NCI-H774 (cell line): ENCODE measurements around the gene MUC5AC.
"Not testable (repeated sequence)": the region's sequence is repeated elsewhere in the genome, so short reads cannot be mapped to it uniquely, and the experiment has no call there.

Experiments used
- DNase-seq: peaks from one replicate; lab custom pipeline; 2025; lab: John Stamatoyannopoulos, UW

Gene MUC5AC

DNA sequence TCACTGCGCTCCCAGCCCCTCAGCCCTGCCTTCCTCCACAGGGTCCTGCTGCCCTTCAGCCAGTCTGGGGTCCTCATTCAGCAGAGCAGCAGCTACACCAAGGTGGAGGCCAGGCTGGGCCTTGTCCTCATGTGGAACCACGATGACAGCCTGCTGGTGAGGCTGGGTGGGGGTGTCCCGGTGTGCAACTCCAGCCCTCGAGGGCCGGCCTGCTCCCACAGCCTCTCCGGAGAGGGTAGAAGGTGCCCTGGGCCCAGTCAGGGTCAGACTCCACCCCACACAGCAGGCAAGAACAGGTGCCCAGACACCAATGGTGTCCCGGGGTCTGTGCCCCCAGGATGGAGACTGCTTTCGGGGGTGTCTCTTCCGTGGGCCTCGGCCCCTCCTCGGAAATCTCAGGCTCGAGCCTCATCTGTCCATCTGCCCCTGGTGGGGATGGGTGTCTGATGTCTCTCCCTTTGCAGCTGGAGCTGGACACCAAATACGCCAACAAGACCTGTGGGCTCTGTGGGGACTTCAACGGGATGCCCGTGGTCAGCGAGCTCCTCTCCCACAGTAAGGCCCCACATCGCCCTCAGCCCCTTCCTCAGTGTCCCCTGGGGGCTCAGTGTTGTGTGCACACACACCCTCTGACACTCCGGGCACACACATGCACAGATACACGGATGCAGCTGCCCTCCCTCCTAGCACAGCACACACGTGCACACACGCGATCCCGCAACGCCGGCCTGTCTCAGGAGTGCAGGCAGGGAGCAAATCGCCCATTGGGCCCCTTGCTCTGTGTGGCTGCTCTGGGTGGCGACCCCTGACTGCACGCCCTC lies 4.9 kb downstream of the MUC5AC start:
- no peak for DNase-seq

DNA sequence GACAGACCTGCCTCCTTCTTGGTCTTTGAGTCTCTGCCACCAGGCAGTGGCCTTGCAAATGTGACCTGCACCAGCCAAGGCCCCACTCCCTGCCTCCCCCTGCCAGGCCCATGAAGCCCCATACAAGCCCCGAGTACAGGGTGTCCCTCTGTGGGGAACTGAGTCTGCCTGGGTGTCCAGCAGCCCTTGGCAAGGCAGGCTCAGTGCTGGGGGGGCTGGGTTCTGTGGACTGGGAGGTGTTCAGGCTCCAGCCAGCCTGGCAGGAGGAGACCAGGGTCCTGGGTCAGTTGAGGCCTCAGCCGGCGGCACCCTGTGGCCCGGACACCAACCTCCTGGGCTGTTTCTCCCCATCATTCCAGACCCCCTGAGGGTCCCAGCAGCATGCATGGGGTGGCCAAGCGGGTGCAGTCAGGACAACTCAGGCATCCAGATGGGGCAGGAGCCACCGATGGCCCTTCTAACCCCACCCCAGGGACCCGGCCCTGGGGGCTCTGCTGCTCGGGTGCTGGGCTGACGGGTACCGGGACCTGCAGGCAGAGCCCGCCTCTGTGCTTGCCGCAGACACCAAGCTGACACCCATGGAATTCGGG lies 5.7 kb downstream of the MUC5AC start:
- no peak for DNase-seq

DNA sequence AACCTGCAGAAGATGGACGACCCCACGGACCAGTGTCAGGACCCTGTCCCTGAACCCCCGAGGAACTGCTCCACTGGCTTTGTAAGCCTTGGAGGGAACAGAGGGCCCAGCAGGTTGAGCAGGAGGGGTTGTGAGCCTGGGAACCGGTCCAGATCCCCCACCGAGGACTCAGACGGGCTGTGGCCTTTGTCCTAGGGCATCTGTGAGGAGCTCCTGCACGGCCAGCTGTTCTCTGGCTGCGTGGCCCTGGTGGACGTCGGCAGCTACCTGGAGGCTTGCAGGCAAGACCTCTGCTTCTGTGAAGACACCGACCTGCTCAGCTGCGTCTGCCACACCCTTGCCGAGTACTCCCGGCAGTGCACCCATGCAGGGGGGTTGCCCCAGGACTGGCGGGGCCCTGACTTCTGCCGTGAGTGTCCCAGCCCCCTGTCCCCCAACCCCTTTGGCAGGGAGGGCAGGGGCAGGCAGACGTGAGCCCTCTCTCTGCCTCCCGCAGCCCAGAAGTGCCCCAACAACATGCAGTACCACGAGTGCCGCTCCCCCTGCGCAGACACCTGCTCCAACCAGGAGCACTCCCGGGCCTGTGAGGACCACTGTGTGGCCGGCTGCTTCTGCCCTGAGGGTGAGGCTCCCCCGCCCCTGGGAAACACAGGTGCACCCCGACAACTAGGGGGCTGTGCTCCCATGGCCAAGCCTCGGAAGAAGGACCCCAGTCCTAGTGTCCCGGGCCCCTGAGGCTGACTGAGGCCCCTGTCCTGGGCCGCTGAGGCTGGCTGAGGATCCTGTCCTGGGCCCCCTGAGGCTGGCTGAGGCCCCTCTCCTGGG lies 6.4 kb downstream of the MUC5AC start:
- DNase-seq: no peak

GRCh38 chr11:1164779-1165255 lies 7.1 kb downstream of the MUC5AC start:
- not testable (repeated sequence) for DNase-seq

- no peak for DNase-seq
Measured at GRCh38 chr11:1165256-1166041, 7.7 kb downstream of the MUC5AC start.

- no peak for DNase-seq
Measured at GRCh38 chr11:1167256-1167655, 9.5 kb downstream of the MUC5AC start.

- DNase-seq: no peak
Measured at GRCh38 chr11:1167751-1168231, 10.0 kb downstream of the MUC5AC start.

GRCh38 chr11:1168256-1168655 lies 10.5 kb downstream of the MUC5AC start:
- no peak for DNase-seq

DNA sequence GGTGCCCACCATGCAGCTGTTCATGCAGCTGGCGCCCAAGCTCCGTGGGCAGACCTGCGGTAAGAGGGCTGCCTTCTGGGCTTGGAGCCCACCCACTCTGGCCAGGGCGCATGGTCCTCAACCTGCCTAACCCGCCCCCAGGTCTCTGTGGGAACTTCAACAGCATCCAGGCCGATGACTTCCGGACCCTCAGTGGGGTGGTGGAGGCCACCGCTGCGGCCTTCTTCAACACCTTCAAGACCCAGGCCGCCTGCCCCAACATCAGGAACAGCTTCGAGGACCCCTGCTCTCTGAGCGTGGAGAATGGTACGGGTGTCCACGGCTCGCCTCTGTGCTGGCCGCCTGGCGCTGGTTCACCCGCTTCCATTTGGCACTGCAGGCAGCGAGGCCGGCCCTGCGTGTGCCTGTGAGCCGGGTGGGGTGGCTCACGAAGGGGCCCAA lies 11.0 kb downstream of the MUC5AC start:
- DNase-seq: no peak

- DNase-seq: no peak
Measured at GRCh38 chr11:1171223-1171984, 13.7 kb downstream of the MUC5AC start.

GRCh38 chr11:1171985-1172728 lies 14.4 kb downstream of the MUC5AC start:
- DNase-seq: no peak

- no peak for DNase-seq
Measured at GRCh38 chr11:1172729-1173117, 15.0 kb downstream of the MUC5AC start.

GRCh38 chr11:1173396-1173795 lies 15.6 kb downstream of the MUC5AC start:
- not testable (repeated sequence) for DNase-seq

DNA sequence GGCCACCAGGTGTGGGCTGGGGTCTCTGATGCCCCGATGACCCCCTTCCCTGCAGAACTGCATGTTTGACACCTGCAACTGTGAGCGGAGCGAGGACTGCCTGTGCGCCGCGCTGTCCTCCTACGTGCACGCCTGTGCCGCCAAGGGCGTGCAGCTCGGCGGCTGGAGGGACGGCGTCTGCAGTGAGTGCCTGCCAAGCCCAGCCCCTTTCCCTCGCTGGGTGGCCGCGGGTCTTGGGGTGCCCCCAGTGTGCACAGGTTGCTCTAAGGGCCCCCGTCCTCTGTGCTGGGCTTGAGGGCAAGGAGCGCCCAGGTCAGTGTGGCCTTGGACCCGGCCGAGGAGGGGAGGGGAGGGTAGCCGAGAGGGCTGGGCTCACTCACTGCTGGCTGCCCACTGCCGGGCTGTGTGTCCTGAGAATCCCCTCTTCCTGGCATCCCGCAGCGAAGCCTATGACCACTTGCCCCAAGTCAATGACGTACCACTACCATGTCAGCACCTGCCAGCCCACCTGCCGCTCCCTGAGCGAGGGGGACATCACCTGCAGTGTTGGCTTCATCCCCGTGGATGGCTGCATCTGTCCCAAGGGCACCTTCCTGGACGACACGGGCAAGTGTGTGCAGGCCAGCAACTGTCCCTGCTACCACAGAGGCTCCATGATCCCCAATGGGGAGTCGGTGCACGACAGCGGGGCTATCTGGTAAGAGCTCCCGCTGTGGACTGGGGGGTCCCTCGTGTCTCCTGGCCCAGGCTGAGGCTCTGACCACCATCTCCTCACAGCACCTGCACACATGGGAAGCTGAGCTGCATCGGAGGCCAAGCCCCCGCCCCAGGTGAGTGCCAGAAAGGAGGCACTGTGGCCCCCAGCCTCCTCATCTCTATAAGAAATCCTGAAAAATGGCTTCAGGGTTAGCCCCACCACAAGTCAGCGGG lies 17.0 kb downstream of the MUC5AC start:
- no peak for DNase-seq

GRCh38 chr11:1175461-1176223 lies 17.9 kb downstream of the MUC5AC start:
- DNase-seq: no peak

DNA sequence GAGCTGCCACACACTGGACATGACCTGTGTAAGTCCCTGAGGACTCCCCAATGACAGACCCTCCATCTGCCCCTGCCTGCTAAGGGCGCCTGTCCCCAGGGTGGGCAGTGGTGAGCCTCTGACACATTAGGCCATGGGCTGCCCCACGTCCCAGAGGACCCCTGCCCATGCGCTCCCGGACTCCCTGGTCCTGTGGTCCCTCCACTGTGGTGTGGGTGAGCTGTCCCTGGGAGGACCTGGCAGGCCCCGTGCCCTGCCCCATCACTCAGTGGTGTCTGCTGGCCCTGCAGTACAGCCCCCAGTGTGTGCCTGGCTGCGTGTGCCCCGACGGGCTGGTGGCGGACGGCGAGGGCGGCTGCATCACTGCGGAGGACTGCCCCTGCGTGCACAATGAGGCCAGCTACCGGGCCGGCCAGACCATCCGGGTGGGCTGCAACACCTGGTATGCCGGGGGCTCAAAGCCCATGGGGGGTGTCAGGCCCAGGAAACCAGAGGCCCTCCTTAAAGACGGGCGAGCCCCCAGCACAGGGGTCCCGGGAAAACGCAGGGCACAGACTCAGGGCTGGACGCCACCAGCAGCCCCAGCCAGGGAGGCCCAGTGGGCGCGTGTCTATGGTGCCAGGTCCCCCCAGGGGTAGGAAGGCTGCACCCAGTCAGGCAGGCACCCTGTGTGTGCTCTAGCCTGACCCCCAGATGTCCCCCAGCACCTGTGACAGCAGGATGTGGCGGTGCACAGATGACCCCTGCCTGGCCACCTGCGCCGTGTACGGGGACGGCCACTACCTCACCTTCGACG lies 18.7 kb downstream of the MUC5AC start:
- DNase-seq: no peak

DNA sequence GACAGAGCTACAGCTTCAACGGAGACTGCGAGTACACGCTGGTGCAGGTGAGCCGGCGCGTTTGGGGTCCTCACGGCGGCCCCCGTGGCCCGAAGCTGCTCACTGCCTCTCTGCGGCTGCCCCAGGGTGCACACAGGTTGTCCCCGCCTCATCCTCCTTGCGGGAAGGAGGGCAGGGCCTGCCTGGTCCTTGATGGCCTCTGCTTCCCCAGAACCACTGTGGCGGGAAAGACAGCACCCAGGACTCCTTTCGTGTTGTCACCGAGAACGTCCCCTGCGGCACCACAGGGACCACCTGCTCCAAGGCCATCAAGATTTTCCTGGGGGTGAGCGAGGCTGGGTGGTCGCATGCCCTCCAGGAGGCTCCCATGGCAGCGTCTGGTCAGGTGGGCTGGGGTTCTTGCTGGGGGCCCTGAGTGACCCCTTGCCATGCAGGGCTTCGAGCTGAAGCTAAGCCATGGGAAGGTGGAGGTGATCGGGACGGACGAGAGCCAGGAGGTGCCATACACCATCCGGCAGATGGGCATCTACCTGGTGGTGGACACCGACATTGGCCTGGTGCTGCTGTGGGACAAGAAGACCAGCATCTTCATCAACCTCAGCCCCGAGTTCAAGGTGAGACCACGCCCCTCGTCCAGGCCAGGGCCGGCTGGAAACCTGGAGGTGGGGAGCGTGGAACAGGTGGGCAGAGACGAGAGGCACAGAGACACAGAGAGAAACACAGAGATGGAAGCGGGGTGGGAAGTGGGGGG lies 19.4 kb downstream of the MUC5AC start:
- DNase-seq: no peak
